ENCODE results near the gene GOSR2.

DNA sequence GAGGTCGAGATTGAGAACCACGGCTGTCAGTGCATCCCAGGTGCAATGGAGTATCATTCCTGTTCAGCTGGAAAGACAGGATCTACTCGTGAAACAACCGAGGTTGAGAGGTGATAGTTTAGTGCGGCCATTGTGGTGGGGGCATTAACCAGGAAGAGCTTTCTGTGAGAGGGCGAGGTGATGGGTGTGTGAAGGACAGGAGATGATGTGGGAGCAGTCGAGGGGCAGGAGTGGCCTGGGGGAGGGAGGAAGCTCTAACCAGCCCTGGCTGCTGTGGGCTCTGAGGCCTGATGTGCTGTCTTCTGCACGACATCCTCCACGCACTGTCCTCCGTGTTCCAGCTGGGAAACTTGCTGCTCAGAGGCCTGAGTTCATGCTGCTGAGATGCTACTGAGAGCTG is 22.0 kb downstream of the GOSR2 start:
- TF ChIP-seq, protein P1, sequence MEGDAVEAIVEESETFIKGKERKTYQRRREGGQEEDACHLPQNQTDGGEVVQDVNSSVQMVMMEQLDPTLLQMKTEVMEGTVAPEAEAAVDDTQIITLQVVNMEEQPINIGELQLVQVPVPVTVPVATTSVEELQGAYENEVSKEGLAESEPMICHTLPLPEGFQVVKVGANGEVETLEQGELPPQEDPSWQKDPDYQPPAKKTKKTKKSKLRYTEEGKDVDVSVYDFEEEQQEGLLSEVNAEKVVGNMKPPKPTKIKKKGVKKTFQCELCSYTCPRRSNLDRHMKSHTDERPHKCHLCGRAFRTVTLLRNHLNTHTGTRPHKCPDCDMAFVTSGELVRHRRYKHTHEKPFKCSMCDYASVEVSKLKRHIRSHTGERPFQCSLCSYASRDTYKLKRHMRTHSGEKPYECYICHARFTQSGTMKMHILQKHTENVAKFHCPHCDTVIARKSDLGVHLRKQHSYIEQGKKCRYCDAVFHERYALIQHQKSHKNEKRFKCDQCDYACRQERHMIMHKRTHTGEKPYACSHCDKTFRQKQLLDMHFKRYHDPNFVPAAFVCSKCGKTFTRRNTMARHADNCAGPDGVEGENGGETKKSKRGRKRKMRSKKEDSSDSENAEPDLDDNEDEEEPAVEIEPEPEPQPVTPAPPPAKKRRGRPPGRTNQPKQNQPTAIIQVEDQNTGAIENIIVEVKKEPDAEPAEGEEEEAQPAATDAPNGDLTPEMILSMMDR (conservative IDR thresholded peaks at IDR 0.05), result no peak
- no peak for TF ChIP-seq EZH2 (IDR thresholded peaks at IDR 0.05; ENCODE audit: low read depth)
